SK-MEL-5 (cell line): ENCODE measurements around the gene TGFBR3L. TPM values are rescaled to one million over a fixed set of nuclear protein-coding genes. Genes with fewer than 3 reads are reported as not detected.

Source experiments
- DNase-seq: peaks from one replicate; pipeline ENCODE4 v3.0.0-alpha.2; 2016; ENCODE audit warnings: low read depth, low spot score
- in situ Hi-C: cut with HindIII; loops from 2 replicates; pipeline ENCODE4 v1.10.0; 2016; ENCODE audit warnings: low sequenced_read_pairs, high pct_unique_total_duplicates, low pct_unique_long_range_greater_than_20kb
- total RNA-seq: library from RNA; depleted of rRNA; stranded (reverse); fragments of >200 nt; shearing (Covaris generic); gene quantifications from 2 replicates; pipeline ENCODE4 v1.2.3, GENCODE V29; 2014

The TGFBR3L gene
- total RNA-seq, 1 experiment from 2014 or later = not detected

GRCh38 chr19:7931221-7932061, 16.8 kb downstream of the TGFBR3L start:
- no peak for DNase-seq
- in situ Hi-C loops = no loop called here

DNA sequence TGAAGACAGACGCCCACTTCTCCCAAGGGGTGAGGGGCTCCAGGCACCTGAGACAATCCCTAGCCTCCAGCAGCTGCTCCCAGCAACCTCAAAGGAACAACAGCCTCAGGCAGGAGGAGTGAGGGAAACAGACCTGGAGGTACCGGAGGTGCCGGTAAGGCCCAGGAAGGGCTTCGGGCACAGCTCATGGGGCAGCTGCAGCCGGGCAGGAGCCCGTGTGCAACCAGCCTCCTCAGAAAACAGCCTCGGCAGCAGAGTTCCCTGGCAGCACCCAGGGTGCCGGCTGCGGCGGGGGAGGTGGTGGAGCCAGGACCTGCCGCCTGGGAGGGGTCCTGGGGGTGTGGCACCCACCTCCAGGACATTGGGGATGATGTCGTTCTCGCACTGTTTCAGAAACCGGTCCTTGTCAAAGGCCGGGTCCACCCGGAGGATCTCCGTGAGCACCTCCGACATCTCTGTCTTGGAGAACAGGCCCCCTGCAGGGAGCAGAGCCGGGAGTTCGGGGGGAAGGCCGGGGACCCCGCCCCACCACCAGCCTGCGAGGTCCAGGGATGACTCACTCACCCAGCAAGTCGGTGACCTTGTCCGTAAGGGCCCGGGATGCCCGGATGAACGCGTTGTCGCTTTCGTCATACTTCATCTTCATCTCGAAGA, 17.8 kb downstream of the TGFBR3L start:
- no peak for DNase-seq
- in situ Hi-C loops = no loop called here

DNA sequence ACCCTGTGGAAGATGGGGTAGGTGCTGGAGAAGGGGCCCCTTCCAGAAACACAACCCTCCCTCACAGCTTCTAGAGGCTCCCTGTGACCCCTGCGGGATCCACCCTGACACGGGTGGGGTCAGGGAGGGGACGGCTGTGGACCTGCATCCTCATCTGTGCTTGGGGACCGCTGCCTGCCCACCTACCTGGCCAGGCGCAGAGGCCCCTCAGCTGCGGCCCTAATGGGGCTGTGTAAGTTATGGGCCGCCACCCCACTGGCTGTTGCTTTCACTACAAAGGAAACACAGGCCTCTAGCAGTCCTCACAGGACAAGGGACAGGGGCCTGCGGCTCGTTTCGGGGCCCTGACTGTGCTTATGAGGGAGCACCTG, 18.3 kb downstream of the TGFBR3L start:
- in situ Hi-C loops = no loop called here

DNA sequence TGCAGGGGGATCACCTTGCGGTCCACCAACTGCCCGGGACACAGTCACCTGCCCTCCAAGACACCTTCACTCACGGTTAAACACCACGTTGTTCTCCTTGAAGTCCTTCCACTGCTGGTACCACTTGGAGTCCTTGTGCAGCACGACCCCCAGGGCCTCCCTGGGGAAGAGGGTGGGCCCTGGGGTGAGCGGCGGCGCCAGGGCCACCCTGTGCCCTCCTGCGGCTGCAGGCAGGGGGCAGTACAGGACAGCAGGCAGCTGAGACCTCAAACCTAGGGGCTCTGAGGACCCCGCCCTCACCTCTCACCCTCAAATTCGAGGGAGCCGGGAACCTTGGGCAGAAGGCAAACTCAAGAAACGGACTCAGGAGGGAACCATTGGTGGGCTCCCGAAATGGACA, 18.8 kb downstream of the TGFBR3L start:
- in situ Hi-C loops = no loop called here
- no peak for DNase-seq

More for the DNA sequence above, 18.3 kb downstream of the TGFBR3L start:
- DNase-seq = no peak

DNA sequence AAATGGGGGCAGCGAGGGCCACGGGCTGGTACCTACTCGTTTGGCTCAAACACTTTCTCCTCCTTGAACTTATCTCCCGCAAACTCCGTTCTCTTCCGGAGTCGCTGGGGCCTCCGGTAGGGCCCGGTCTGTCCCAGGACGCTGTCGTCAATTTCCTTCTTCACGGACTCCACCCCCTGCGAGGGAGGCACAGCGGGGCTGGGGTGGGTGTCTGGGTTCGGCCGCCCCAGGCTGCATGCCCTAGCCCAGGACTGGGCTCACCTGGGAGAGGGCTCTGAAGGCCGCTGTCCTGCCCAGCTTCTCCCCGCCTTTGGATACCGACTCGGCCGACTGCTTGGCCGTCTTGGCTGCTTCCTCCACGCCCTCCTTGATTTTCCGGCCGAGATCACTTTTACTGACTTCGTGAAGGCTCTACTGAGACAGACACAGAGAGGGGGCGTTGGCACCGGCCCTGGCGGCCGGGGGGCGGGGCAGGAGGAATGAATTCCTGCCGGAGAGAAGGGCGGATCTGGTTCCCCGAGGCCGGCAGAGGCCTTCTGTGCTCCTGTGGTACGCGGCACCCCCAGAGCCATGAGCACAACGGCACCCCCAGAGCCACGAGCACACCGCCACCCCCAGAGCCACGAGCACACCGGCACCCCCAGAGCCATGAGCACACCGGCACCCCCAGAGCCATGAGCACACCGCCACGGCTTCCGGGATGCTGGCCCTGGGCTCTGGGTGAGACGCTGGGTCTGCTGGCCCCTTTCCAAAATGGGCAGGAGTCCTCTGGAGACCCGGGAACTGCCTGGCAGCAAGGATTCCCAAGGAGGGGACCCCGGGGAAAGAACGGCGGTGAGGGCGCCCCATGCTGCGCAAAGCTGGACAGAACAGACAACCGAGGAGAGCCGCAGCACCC, 19.4 kb downstream of the TGFBR3L start:
- DNase-seq = no peak
- in situ Hi-C loops = no loop called here

DNA sequence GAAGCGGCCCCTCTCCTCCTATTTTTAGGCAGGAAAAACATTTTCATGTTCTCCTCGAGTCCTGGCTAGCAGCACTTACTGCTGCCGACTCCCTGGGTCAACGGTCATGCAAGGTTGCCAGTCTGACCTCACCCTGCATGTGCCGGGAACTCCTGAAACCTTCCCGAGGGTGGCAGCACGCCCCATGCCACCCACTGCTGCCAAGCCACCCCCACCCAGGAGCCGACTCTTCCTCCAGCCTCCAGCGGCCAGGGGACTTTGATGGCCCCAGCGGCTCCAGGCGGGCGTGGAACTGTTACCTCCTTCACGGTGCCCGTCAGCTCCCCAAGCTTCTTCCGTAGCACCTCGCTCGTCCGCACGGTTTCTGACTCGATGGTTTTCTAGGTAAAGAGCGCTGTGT, 20.1 kb downstream of the TGFBR3L start:
- in situ Hi-C loops = no loop called here
- no peak for DNase-seq

DNA sequence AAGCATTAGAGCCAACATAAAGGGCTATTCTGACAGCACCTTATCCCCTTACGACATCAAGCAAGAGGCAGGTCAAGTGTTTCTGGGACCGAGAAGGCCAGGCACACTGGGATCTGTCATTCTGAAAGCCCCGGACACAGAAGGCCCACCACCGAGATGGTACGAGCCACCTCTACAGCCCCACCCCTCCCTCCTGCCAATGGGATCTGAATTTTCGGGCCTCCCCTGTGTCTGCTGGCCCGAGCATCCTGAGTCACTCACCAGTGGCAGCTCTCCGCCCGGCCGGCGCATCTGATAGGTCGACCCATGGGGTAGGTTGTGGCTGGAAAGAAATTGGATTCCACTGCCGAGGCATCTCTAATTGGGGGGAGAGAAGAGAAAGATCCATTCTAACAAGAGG, 26.2 kb downstream of the TGFBR3L start:
- DNase-seq = no peak
- in situ Hi-C loops = no loop called here

DNA sequence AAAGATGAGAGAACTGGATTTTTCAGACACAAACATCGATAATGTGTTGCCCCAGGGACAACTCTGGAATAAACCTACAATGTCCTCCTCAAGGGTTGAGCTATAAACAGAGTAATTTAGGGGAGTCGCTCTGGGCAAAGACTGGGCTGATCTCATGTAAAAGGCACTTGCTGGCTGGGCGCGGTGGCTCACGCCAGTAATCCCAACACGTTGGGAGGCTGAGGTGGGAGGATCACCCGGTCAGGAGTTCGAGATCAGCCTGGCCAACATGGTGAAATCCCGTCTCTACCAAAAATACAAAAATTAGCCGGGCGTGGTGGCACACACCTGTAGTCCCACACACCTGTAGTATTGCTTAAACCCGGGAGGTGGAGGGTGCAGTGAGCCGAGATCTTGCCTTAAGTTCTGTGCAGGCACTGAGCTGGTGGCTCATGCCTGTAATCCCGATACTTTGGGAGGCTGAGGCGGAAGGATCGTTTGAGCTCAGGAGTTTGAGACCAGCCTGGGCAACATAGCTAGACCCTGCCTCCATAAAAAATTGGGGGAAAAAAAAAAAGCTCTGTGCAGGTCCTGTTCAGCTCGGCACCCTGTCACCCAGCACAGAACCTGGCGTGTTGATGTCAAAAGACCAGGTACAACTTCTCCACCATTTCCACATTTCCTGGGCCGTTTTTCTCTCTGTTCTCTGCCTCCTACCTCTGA, 27.4 kb downstream of the TGFBR3L start:
- no peak for DNase-seq
- in situ Hi-C loops = no loop called here

- DNase-seq = no peak
- in situ Hi-C loops = no loop called here
Observed at GRCh38 chr19:7942981-7943443, 28.4 kb downstream of the TGFBR3L start.

GRCh38 chr19:7943444-7944176, 29.0 kb downstream of the TGFBR3L start, which contains the start of gene TIMM44:
Gene TIMM44 (minus strand): TSS chr19:7943666. CDS start chr19:7943651, 15 bp downstream.
- in situ Hi-C loops = no loop called here

DNA sequence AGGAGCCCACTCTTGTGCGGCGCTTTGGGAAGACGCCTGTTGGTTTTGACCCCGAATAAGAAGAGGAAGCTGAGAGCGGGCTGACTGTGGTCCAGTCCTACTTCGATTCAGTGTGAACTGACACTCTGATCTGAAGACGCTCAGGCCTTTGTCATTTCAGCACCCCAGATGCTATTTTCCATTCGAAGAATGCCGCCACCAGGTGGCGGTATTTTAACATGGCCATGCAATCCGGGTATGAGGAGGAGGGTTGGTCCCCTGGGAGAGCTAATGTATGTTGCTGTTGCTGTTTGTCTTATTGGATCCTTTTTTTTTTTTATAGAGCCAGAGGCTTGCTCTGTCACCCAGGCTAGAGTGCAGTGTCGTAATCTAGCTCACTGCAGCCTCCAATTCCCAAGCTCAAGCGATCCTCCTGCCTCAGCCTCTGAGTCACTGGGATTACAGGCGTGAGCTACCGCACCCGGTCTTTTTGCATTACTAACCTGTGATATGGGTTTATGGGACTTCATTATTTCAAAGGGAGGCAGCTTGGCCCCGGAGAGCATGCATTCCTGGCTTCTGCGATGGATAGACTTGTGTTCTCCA, 29.6 kb downstream of the TGFBR3L start:
- in situ Hi-C loops = no loop called here
- DNase-seq = peak; percentile 91

More at GRCh38 chr19:7943444-7944176, 29.0 kb downstream of the TGFBR3L start, which contains the start of gene TIMM44:
- peak; percentile 99 for DNase-seq

DNA sequence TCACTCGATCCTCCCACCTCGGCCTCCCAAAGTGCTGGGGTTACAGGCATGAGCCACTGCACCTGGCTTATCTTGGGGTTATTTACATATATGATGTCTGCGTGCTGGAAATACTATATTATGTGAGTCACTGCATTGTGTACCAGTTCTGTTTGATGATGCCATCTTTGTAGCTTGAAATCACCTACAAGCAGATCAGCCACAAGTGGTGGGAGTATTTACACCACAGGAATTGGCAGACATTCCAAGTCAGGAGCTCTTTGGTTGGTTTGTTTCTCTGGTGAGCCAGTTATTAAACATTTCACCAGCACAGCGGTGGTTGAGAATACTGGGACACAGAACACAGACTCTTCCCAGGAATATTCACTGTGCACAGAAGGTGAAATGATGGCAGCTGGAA, 33.3 kb downstream of the TGFBR3L start:
- in situ Hi-C loops = no loop called here
- DNase-seq = no peak

DNA sequence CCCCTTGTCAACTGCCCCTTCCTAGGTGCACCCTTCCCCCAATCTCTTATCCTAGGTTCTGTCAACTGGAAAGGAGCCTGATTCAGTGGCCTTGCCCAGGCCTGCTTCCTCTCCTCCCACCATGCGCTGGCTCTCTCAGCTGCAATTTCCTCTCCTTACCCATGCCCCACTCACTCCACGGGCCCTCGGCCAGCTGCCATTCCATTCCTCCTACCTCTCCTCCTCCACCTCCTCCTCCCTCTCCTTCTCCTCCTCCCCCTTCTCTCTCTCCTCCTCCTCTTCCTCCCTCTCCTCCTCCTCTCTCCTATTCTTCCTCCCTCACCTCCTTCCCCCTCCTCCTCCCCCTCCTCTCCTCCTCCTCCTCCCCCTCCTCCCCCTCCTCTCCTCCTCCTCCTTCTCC, 38.4 kb downstream of the TGFBR3L start:
- in situ Hi-C loops = no loop called here
- no peak for DNase-seq

- in situ Hi-C loops = no loop called here
- no peak for DNase-seq
Observed at GRCh38 chr19:7953576-7953975, 38.9 kb downstream of the TGFBR3L start.

DNA sequence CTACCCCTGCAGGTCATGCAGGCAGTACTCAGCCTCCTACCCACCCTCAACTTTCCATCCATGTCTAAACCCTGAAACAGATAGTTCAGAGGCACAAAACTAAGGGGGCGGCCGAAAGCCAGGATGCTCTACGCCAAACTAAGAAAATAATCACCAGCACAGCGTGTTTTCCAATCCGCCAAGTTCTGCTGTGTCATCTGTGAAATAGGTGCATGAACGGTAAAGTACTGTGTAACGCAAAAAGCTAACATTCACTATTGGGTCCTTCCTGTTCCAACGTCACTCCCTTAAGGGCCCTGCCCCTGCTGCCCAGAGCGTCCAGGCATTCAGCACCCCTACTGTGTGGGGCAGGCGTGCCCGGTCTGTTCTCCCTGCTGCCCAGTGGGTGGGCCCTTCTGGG, 41.1 kb downstream of the TGFBR3L start:
- in situ Hi-C loops = no loop called here
- DNase-seq = no peak

- DNase-seq = no peak
- in situ Hi-C loops = no loop called here
Observed at GRCh38 chr19:7959211-7959610, 44.6 kb downstream of the TGFBR3L start.
